Panc1 (cell line): Measurements from ENCODE around the gene AKAP13.

Experiments
- POLR2AphosphoS5 ChIP-seq: IDR thresholded peaks from 2 replicates; pipeline ENCODE4 v1.6.1; 2012; ENCODE audit warnings: mild to moderate bottlenecking, low read depth, low read length, moderate library complexity
- SIN3A ChIP-seq: IDR thresholded peaks from 2 replicates; pipeline ENCODE4 v1.6.1; 2012; ENCODE audit warnings: low read depth, mild to moderate bottlenecking, low read length, moderate library complexity, borderline replicate concordance; ENCODE audit not compliant: insufficient read depth
- TCF7L2 ChIP-seq: IDR thresholded peaks from 2 replicates; pipeline ENCODE4 v1.6.1; 2011; ENCODE audit warnings: mild to moderate bottlenecking, low read depth, low read length, inconsistent platforms
- TF ChIP-seq, protein P1 (sequence below): fragments of 450-650 bp; IDR thresholded peaks from 2 replicates; pipeline ENCODE4 v1.5.1; 2017; ENCODE audit warnings: mild to moderate bottlenecking

DNA sequence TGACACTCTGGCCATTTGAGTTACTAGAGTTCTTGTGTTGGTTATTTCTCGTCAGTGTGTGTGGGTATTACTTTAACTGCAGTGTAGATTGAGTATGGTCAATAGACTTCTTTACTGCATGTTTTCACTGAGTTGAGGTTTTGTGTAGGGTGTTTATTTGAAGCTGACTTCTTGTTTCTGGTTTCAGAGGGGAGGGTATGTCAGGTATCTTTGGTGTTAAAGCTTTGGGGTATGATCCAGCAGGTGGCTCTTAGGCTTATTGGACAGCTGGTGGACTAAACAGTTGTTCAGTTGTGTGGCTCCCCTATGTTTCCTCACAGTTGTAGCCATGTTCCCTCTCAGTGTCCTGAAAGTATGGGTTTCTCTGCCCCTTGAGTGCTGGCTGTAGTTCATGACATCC is 72.0 kb downstream of the AKAP13 start:
- TF ChIP-seq, protein P1, sequence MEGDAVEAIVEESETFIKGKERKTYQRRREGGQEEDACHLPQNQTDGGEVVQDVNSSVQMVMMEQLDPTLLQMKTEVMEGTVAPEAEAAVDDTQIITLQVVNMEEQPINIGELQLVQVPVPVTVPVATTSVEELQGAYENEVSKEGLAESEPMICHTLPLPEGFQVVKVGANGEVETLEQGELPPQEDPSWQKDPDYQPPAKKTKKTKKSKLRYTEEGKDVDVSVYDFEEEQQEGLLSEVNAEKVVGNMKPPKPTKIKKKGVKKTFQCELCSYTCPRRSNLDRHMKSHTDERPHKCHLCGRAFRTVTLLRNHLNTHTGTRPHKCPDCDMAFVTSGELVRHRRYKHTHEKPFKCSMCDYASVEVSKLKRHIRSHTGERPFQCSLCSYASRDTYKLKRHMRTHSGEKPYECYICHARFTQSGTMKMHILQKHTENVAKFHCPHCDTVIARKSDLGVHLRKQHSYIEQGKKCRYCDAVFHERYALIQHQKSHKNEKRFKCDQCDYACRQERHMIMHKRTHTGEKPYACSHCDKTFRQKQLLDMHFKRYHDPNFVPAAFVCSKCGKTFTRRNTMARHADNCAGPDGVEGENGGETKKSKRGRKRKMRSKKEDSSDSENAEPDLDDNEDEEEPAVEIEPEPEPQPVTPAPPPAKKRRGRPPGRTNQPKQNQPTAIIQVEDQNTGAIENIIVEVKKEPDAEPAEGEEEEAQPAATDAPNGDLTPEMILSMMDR = no peak
- no peak for TF ChIP-seq POLR2AphosphoS5
- TF ChIP-seq SIN3A = no peak
- TF ChIP-seq TCF7L2 = no peak
